ENCODE data around the gene OR4D1. TPM values are rescaled to one million over a fixed set of nuclear protein-coding genes. Genes with fewer than 3 reads are reported as not detected.
"Not testable (repeated sequence)": the region's sequence is repeated elsewhere in the genome, so short reads cannot be mapped to it uniquely, and the experiment has no call there.

OR4D1 gene
- total RNA-seq (not detected), polyA plus RNA-seq (ENCODE audit: insufficient read depth in 1 of 8, insufficient read length in 8 of 8, low replicate concordance in 1 of 8) (under 1 TPM in 1 of 8 donors, not detected in 7; 0.03 TPM)
- long read RNA-seq, donor 1: 0 reads
- long read RNA-seq, donor 2: 0 reads
- long read RNA-seq, donor 3: 0 reads
- long read RNA-seq, donor 4: 0 reads
- long read RNA-seq, donor 5: 0 reads
- long read RNA-seq, donor 6: 0 reads
- long read RNA-seq, donor 7: 0 reads
- long read RNA-seq, donor 8: 0 reads
- long read RNA-seq, donor 9: 0 reads
- long read RNA-seq, donor 10: 0 reads
- long read RNA-seq, donor 11: 0 reads

GRCh38 chr17:58147930-58148434 lies at the start of gene OR4D1:
Gene OR4D1, plus strand, starts transcription at chr17:58148384. Its CDS starts 6,770 bp downstream, at chr17:58155154.
- H3K27me3 ChIP-seq (ENCODE audit: control insufficient read depth, insufficient read depth, low read length): peaks cover 13% of the 10 kb centered on the region
- H3K4me3 ChIP-seq (ENCODE audit: low read length): no peak within 1 kb of the TSS
- H3K4me1 ChIP-seq (ENCODE audit: control insufficient read depth, insufficient read depth, low read length): no peaks in the 10 kb centered on the region
- no CpG with 5 or more reads among the region's 1 CpG for WGBS (ENCODE audit: insufficient coverage)
- H3K27ac ChIP-seq (ENCODE audit: low read length): no peak within 1 kb of the TSS
- no peak for DNase-seq
- H3K36me3 ChIP-seq (ENCODE audit: control insufficient read depth, insufficient read depth, low read length): no peaks in the 10 kb centered on the region
- H3K9me3 ChIP-seq (replicated peaks; ENCODE audit: control insufficient read depth, low read depth, low read length): peaks cover 9% of the 10 kb centered on the region

DNA sequence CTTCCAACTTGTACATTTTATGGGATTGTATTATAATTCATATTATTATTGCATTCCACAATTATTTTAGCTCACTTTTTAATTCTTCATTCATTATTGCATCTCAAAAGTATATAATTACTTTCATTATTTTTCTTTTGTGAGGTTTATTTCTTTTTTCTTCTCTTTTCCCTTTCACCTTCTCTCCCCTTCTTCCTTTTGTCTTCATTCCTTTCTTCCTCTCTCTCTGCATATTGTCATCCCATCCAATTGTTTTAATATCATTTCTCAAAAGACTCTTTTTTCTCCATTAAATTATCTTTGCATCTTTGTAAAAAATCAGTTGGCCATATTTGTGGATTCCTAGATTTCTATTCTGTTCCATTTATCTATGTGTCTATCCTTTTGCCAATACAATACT lies 47.7 kb upstream of the OR4D1 start:
- Histone ChIP-seq H3K4me3 (ENCODE audit: low read length) (no peak overlapping the region), H3K9me3 (replicated peaks; ENCODE audit: control insufficient read depth, low read depth, low read length) (no peaks in the 10 kb centered on the region), H3K4me1 (ENCODE audit: control insufficient read depth, insufficient read depth, low read length) (no peaks in the 10 kb centered on the region), H3K27me3 (ENCODE audit: control insufficient read depth, insufficient read depth, low read length) (no peaks in the 10 kb centered on the region), H3K27ac (ENCODE audit: low read length) (no peak overlapping the region), H3K36me3 (ENCODE audit: control insufficient read depth, insufficient read depth, low read length) (no peaks in the 10 kb centered on the region)
- DNase-seq: no peak

- not testable (repeated sequence) for H3K27me3 ChIP-seq (ENCODE audit: control insufficient read depth, insufficient read depth, low read length); H3K36me3 ChIP-seq (ENCODE audit: control insufficient read depth, insufficient read depth, low read length); H3K4me1 ChIP-seq (ENCODE audit: control insufficient read depth, insufficient read depth, low read length); H3K27ac ChIP-seq (ENCODE audit: low read length); DNase-seq; H3K4me3 ChIP-seq (ENCODE audit: low read length); H3K9me3 ChIP-seq (replicated peaks; ENCODE audit: control insufficient read depth, low read depth, low read length)
These were observed 46.3 kb upstream of the OR4D1 start for GRCh38 chr17:58101898-58102297.

DNA sequence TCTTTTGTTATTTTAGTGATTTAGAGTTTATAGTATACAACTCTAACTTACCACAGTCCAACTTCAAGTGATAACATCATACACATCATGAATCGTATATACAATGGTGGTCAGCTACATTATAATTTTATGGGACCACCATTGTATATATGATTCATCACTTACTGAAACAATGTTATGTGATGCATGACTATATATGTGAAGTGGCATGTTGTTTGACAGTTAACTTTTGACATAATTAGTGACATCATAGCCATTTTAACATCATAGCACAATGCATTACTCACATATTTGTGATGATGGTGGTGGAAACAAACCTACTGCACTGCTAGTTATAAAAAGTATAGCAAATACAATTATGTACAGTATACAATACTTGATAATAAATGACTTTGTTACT lies 43.1 kb upstream of the OR4D1 start:
- Histone ChIP-seq H3K4me3 (ENCODE audit: low read length) (no peak overlapping the region), H3K9me3 (replicated peaks; ENCODE audit: control insufficient read depth, low read depth, low read length) (no peaks in the 10 kb centered on the region), H3K36me3 (ENCODE audit: control insufficient read depth, insufficient read depth, low read length) (no peaks in the 10 kb centered on the region), H3K27ac (ENCODE audit: low read length) (no peak overlapping the region), H3K27me3 (ENCODE audit: control insufficient read depth, insufficient read depth, low read length) (no peaks in the 10 kb centered on the region), H3K4me1 (ENCODE audit: control insufficient read depth, insufficient read depth, low read length) (no peaks in the 10 kb centered on the region)
- WGBS (ENCODE audit: insufficient coverage): no CpG with 5 or more reads among the region's 1 CpG
- no peak for DNase-seq

GRCh38 chr17:58107306-58107705 lies 40.9 kb upstream of the OR4D1 start:
- Histone ChIP-seq H3K4me3 (ENCODE audit: low read length) (no peak overlapping the region), H3K4me1 (ENCODE audit: control insufficient read depth, insufficient read depth, low read length) (no peaks in the 10 kb centered on the region), H3K9me3 (replicated peaks; ENCODE audit: control insufficient read depth, low read depth, low read length) (no peaks in the 10 kb centered on the region), H3K27ac (ENCODE audit: low read length) (no peak overlapping the region), H3K27me3 (ENCODE audit: control insufficient read depth, insufficient read depth, low read length) (no peaks in the 10 kb centered on the region), H3K36me3 (ENCODE audit: control insufficient read depth, insufficient read depth, low read length) (no peaks in the 10 kb centered on the region)
- no peak for DNase-seq
- no CpG with 5 or more reads among the region's 1 CpG for WGBS (ENCODE audit: insufficient coverage)

GRCh38 chr17:58109197-58109596 lies 39.0 kb upstream of the OR4D1 start:
- H3K27ac ChIP-seq (ENCODE audit: low read length): no peak overlapping the region
- H3K27me3 ChIP-seq (ENCODE audit: control insufficient read depth, insufficient read depth, low read length): peaks cover 4% of the 10 kb centered on the region
- H3K9me3 ChIP-seq (replicated peaks; ENCODE audit: control insufficient read depth, low read depth, low read length): no peaks in the 10 kb centered on the region
- no peak overlapping the region for H3K4me3 ChIP-seq (ENCODE audit: low read length)
- no peaks in the 10 kb centered on the region for H3K4me1 ChIP-seq (ENCODE audit: control insufficient read depth, insufficient read depth, low read length)
- no peaks in the 10 kb centered on the region for H3K36me3 ChIP-seq (ENCODE audit: control insufficient read depth, insufficient read depth, low read length)
- DNase-seq: no peak
- no CpG with 5 or more reads among the region's 1 CpG for WGBS (ENCODE audit: insufficient coverage)

DNA sequence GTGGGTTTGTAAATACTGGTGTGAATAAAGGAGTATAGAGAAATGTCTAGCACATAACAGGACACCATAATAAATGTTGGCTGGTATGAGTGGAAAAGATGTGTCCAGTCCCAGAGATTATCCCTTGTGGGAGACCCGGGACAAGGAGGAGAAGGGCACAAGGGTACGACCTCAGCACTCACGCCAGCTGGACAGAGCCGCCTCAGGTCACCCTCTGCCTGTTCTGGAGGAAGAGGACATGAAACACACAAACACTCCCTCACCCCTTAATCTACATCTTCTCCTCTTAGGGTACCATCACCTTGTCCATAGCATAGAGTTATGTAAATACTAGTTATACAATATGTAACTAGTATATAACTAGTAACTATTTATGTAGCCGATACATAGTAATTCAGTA lies 38.2 kb upstream of the OR4D1 start:
- peaks cover 4% of the 10 kb centered on the region for H3K27me3 ChIP-seq (ENCODE audit: control insufficient read depth, insufficient read depth, low read length)
- H3K27ac ChIP-seq (ENCODE audit: low read length): no peak overlapping the region
- H3K4me1 ChIP-seq (ENCODE audit: control insufficient read depth, insufficient read depth, low read length): no peaks in the 10 kb centered on the region
- no peak overlapping the region for H3K4me3 ChIP-seq (ENCODE audit: low read length)
- H3K36me3 ChIP-seq (ENCODE audit: control insufficient read depth, insufficient read depth, low read length): no peaks in the 10 kb centered on the region
- no peak for DNase-seq
- no peaks in the 10 kb centered on the region for H3K9me3 ChIP-seq (replicated peaks; ENCODE audit: control insufficient read depth, low read depth, low read length)
- WGBS (ENCODE audit: insufficient coverage): no CpG with 5 or more reads among the region's 5 CpGs

DNA sequence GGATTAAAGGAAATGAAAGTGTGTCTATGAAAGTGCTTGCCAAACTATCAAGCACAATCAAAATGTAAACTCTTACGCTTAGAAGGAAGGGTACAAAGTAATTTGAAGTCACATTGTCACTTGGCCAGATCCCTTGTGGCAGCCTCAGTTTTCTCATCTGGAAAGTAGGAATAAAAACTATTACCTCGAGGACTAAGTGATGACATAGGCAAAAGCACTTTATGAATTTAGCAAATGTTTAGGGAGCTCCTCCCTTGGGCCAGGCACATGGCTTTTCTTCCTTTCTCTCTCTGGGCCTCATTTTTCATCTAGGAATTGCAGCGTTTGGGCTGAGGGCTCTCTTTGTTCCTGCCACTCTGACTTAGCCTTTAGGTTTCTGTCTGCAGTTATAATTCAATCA lies 36.5 kb upstream of the OR4D1 start:
- no CpG with 5 or more reads among the region's 3 CpGs for WGBS (ENCODE audit: insufficient coverage)
- no peak overlapping the region for H3K4me3 ChIP-seq (ENCODE audit: low read length)
- no peak overlapping the region for H3K27ac ChIP-seq (ENCODE audit: low read length)
- no peaks in the 10 kb centered on the region for H3K36me3 ChIP-seq (ENCODE audit: control insufficient read depth, insufficient read depth, low read length)
- no peak for DNase-seq
- H3K27me3 ChIP-seq (ENCODE audit: control insufficient read depth, insufficient read depth, low read length): peaks cover 6% of the 10 kb centered on the region
- no peaks in the 10 kb centered on the region for H3K9me3 ChIP-seq (replicated peaks; ENCODE audit: control insufficient read depth, low read depth, low read length)
- no peaks in the 10 kb centered on the region for H3K4me1 ChIP-seq (ENCODE audit: control insufficient read depth, insufficient read depth, low read length)

DNA sequence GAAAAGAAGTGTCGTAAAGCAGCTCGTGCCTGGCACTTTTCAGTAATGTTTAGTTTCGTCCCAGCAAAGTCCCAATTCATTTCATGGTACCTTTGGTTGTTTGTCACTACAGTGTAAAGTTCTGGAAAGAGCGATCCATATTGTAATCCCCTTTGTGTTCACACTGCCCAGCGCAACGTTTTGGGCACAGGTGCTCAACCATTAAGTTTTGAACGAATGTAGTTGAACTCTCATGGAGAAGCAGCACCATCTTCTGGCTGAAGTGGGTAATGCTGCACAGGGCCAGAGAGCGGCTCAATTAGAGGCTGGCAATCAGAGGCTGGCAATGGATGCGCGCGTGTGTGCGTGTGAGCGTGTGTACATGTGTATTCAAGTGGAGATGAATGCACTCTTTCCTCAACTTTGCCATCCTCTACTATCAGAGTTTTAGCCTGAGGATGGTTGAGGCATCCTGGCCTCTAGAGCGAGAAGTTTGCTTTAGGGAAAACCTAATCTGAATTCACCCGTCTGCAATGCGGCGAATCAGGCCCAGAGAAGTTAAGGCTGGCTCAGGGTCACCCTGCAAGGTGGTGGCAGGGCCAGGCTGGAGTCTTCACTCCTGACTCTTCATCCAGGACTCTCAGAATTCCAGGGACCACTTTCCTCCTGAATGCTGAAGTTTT lies 35.1 kb upstream of the OR4D1 start:
- Histone ChIP-seq H3K4me1 (ENCODE audit: control insufficient read depth, insufficient read depth, low read length) (no peaks in the 10 kb centered on the region), H3K36me3 (ENCODE audit: control insufficient read depth, insufficient read depth, low read length) (no peaks in the 10 kb centered on the region), H3K4me3 (ENCODE audit: low read length) (no peak overlapping the region), H3K27me3 (ENCODE audit: control insufficient read depth, insufficient read depth, low read length) (peaks cover 6% of the 10 kb centered on the region), H3K27ac (ENCODE audit: low read length) (no peak overlapping the region), H3K9me3 (replicated peaks; ENCODE audit: control insufficient read depth, low read depth, low read length) (no peaks in the 10 kb centered on the region)
- WGBS (ENCODE audit: insufficient coverage): 27% methylated on average over 6 of the region's 17 CpGs
- peak; percentile 67 for DNase-seq

DNA sequence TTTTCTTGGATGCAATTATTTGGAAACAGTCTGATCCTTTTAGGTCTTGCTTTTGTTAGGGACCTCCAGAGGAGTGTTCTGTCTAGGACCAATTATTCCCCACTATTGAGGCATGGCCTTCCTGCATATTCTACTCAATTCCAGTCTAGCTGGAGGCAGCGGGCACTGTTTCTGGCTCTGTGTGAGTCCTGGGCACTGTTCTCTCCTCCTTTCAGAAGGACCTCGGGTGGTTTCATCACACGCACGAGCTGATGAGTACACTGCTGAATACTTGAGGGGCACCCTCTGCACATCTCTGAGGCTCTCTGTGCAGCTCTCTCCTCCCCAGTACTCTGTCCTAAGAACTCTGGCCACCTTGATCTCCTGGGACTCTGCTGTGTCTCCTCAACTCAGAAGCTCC lies 34.2 kb upstream of the OR4D1 start:
- Histone ChIP-seq H3K27me3 (ENCODE audit: control insufficient read depth, insufficient read depth, low read length) (peaks cover 6% of the 10 kb centered on the region), H3K4me3 (ENCODE audit: low read length) (no peak overlapping the region), H3K4me1 (ENCODE audit: control insufficient read depth, insufficient read depth, low read length) (no peaks in the 10 kb centered on the region), H3K9me3 (replicated peaks; ENCODE audit: control insufficient read depth, low read depth, low read length) (no peaks in the 10 kb centered on the region), H3K27ac (ENCODE audit: low read length) (no peak overlapping the region), H3K36me3 (ENCODE audit: control insufficient read depth, insufficient read depth, low read length) (no peaks in the 10 kb centered on the region)
- 75% methylated on average over 4 of the region's 4 CpGs for WGBS (ENCODE audit: insufficient coverage)
- DNase-seq: no peak

Data from muscle of leg (tissue), 16 donors.